ENCODE results near the gene SYNPR.

GRCh38 chr3:63609834-63610233, 331.7 kb downstream of the SYNPR start:
- TF ChIP-seq CTCF (IDR thresholded peaks at IDR 0.05) (no peak), POLR2A (IDR thresholded peaks at IDR 0.05) (no peak)

Data from lower leg skin (tissue), 3 donors.